Bone marrow (tissue), 2 donors: ENCODE results near the gene KIF2A.

Source experiments
- DNase-seq, 2 donors: peaks; one replicate each; lab custom pipeline; 2025; lab: John Stamatoyannopoulos, UW

KIF2A gene

DNA sequence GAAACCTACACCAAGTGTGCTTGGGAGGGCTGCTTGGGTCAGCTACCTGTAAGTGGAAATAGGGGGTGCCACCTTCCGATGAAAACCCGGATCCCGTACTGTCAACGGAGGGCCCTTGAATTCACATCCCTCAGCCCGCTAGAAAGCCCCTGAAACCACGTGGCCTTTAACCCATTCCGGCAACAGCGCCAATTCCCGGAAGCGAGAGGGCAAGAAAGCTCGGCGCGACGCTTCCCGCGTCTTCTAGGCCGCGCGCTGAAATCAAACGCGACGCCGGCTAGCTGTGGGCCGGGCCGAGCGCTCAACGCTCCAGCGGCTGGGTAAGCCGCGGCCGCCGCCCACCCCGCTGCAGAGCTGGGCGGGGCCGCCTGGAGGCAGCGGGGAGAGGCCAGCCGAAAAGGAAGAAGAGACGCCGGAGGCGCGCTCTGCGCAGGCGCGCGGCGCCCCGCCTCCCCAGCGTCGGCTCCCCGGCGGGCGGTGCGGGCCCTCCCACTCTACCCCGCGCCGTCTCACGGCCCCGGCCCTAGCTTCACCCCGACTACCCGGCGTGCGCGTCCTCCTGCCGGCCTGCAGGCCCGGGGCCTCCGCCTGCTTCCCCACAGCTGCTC, at the start of gene KIF2A:
KIF2A (plus strand) TSS at position 492 of the 608 bp plus-strand sequence. CDS start 267 bp downstream, outside the sequence.
- DNase-seq = peak; percentile 85 to 90

- DNase-seq = no peak
Measured at GRCh38 chr5:62257020-62257367, 49.0 kb upstream of the KIF2A start.

DNA sequence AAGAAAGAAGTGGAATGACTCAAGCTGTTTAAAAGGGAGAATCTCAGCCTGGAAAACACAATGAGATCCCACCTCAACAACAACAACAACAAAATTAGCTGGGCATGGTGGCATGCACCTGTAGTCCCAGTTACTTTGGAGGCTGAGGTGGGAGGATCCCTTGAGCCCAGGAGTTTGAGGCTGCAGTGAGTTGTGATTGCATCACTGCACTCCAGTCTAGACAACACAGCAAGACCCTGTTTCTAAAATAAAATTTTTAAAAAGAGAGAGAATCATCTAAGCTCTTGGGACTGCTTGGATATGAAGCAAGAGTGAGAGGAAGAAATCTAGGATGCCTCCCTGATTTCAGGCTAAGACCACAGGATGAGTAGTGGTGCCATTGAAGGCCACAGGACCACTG, 47.4 kb upstream of the KIF2A start:
- DNase-seq = no peak

DNA sequence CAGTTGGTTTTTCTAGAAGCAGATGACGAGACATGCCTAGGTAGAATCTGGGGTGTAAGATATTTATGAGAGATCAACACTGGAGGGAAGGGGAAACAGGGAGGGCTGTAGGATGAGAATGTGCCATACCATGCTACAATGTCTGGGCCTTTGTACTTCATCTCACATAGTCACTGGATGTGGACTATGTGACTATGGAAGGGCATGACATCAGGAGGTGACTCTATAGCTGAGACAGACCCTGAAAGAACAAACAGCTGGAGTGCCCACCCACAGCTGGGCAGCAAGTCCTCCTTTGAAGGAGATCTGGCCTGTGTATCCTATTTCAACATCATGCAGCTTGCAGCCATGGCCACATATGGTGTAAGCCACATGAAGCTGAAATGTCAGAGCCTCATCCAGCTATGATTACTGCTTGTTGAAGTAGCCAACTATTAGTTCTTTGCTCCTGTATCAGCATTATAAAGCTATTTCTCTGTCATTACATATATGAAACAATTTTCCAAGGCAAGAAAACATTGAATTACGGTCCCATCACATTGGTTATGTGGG, 46.2 kb upstream of the KIF2A start:
- no peak for DNase-seq

- no peak for DNase-seq
Measured at GRCh38 chr5:62260513-62260912, 45.5 kb upstream of the KIF2A start.

GRCh38 chr5:62263401-62263800, 42.6 kb upstream of the KIF2A start:
- DNase-seq = no peak

GRCh38 chr5:62265648-62266112, 40.3 kb upstream of the KIF2A start:
- no peak for DNase-seq

- no peak for DNase-seq
Measured at GRCh38 chr5:62266573-62266972, 39.4 kb upstream of the KIF2A start.

DNA sequence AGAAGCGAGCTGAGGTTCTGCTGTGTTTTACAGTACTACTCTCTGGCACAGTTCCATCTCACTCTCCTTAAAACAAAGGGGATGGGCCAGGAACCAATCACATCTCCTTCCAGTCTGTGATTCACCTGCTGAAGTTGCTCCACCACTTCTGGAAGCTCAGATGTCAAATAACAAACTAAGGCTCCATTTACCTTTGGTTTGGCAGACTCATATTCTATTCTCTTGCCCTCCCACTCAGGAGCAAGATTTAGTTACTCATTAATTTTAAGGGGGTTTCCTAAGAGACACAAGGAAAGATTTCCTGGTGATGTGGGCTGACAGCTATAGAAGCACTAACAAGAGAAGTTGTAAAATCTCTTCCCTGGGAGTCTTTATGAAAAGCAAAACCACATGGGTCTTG, 37.8 kb upstream of the KIF2A start:
- no peak for DNase-seq

GRCh38 chr5:62268792-62269191, 37.2 kb upstream of the KIF2A start:
- DNase-seq = peak in 1 of 2 donors; percentile 54

DNA sequence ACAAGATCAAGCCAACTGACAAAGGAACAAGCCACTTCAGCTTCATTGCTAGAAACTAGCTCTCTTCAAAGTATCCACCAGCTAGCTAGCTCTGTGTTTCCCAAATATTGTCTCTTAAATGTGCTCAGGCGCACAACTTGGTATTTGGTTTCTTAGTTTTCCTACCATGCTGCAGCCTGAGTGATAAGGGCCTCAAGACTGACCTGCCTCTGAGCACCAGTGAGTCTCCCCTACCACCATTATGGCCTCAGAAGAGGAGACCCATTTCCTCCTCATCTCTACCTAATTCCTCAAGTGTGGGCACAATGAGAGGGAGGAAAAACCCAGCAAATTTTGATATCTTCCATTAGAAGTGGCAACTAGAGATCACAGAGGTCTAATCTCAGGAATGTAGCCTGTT, 34.6 kb upstream of the KIF2A start:
- DNase-seq = no peak

DNA sequence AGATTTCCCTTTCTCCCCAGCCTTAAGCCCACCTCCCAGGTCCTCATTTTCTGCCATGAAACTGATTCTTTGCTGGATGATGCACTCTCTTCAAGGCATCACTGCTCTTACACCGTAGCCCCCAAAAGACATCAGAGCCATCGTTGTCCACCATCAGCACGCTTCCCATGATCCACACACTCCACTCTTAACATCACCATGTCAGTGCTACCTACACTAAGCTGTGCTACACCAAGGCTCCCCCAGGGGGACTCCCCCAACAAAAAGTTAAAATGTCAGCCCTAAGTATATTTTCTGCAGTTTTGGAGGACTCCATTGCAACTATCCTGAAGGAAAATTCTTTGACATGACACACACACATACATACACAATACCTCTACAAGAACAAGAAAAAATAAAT, 34.1 kb upstream of the KIF2A start:
- DNase-seq = no peak

DNA sequence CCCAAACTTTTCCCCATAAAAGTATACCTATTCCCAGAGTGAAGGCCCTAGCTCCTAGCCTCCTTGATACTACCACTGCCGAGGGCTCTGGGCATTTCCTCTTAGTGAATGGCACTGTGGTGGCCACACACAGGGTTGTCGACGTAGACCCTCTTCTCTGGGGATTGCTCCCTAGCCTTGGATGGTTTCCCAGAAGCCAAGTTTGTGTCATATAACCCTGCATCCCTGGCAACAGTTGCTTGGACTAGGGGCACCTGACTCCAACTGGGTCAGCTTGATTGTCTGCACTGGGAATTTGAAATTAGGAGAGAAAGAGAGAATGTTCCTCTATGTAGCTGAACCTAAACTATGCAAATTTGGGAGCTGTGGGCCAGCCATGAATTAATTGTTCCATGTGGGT, 32.3 kb upstream of the KIF2A start:
- no peak for DNase-seq

GRCh38 chr5:62275581-62275980, 30.4 kb upstream of the KIF2A start:
- DNase-seq = no peak

- no peak for DNase-seq
Measured at GRCh38 chr5:62281411-62281810, 24.6 kb upstream of the KIF2A start.

GRCh38 chr5:62282064-62282463, 23.9 kb upstream of the KIF2A start:
- DNase-seq = no peak

- DNase-seq = no peak
Measured at GRCh38 chr5:62283005-62283404, 23.0 kb upstream of the KIF2A start.

GRCh38 chr5:62283861-62284260, 22.1 kb upstream of the KIF2A start:
- no peak for DNase-seq

GRCh38 chr5:62284946-62285891, 20.8 kb upstream of the KIF2A start:
- DNase-seq = no peak

- DNase-seq = no peak
Measured at GRCh38 chr5:62286834-62287233, 19.2 kb upstream of the KIF2A start.

DNA sequence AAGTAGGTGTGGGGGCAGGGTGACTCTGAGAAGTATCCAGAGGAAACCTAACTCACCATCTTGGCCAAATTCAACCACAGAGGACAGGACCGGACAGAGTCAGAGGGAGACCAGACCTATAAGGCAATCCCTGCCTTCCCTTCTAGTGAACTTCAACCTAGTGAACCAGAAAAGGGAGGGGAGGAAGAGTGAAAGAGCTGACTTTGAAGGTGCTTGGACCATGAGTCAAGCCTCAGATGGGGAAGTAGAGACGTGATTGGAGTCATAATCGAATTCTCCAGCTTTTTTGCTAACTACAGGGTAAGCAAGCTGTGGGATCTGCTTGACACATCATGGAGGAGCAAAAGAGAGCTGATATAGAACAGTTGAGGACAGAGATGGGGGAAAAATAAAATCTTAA, 18.8 kb upstream of the KIF2A start:
- no peak for DNase-seq

DNA sequence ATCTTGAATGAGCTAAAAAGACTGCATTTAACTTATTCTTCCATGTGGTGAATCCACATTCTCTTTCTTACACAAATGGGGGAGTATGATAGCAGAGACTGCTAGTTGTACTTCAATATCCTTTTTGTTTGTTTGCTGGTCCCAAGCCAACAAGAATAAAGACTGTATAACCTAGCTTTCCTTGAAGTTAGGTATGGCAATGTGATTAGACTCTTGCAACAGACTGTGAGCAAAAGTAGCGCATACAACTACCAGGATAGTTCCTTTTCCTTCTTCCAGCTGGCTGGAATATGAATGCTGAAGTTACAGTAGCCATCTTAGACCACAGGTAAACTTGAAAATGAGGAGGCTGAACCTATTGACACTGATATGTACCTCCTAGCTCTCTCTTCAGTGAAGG, 17.9 kb upstream of the KIF2A start:
- DNase-seq = no peak

GRCh38 chr5:62289813-62290212, 16.2 kb upstream of the KIF2A start:
- no peak for DNase-seq
